ENCODE data around the gene PIGN.

DNA sequence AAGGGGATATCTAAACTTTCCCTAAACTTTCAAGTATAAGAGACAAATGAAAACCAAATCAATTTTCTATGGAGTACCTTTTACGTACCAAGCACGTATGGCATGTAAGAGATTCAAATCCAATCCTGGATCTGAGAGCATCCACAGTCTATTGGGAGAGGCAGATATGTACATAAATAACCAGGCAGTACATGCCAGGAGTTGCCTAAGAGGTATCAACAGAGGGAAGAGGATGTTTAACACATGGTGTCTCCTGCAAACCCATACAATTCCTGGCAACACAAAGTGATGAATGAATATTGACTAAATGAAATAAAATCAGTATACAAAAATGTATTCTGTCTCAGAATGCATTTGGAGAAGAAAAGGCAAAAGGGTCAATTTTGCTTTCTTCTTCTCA lies 116.6 kb downstream of the PIGN start:
- TF ChIP-seq CTCF (IDR thresholded peaks at IDR 0.05; ENCODE audit: extremely low read depth in 1 of 2, insufficient read depth in 1 of 2, low read depth in 1 of 2, low read length in 2 of 2) (no peak), POLR2A (IDR thresholded peaks at IDR 0.05; ENCODE audit: low read depth, low read length) (no peak), MYC (IDR thresholded peaks at IDR 0.05; ENCODE audit: low read depth, low read length) (no peak), GATA2 (IDR thresholded peaks at IDR 0.05; ENCODE audit: insufficient read depth, insufficient read length, low read depth, low read length) (no peak), EZH2 (IDR thresholded peaks at IDR 0.05; ENCODE audit: borderline replicate concordance, low read depth, low read length, severe bottlenecking) (no peak), POLR2AphosphoS5 (IDR thresholded peaks at IDR 0.05; ENCODE audit: insufficient read depth, low read depth, low read length) (no peak)
- TF ChIP-seq, protein P1, sequence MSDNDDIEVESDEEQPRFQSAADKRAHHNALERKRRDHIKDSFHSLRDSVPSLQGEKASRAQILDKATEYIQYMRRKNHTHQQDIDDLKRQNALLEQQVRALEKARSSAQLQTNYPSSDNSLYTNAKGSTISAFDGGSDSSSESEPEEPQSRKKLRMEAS (IDR thresholded peaks at IDR 0.05; ENCODE audit: insufficient read depth, insufficient read length) = no peak

All from endothelial cell of umbilical vein (primary cell).